HG02870 (cell line): ENCODE results near the gene ACTG1.

Experiments
- ATAC-seq: cut with Tn5 transposase; IDR thresholded peaks from one replicate; pipeline ENCODE4 v1.9.1; 2021; ENCODE audit warnings: mild to moderate bottlenecking, moderate library complexity; ENCODE audit not compliant: unreplicated experiment

The ACTG1 gene

DNA sequence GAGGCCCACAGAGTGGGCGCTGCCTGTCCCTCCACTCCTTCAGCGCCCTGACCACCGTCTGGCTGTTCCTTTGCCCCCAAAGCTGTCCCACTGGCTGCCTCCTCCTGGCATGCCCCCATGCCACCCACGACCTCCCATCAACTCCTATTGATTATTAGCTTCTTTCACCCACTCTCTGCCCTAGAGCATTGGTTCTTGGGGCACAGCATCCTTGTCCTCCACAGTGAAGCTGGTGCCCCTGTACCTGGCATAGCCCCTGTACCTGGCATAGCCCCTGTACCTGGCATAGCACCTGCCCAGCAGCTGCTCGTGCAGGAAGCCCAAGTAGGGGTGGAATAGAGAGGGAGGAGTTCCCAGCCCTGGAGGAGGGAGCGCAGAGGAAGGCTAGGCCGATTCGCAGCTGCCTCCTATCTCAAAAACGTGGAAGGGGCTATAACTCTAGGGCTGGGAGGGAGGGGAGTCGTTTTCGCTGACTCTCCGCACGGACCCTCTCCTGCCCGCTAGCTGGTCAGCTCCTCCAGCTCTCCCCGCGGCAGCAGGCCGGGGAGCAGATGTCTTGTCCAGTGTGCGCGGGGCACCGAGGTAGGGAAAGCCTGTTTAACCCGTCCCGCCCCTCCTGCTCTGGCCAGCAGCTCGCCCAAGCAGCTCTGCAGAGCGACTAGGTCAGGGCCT lies 5.7 kb upstream of the ACTG1 start:
- ATAC-seq = no peak

DNA sequence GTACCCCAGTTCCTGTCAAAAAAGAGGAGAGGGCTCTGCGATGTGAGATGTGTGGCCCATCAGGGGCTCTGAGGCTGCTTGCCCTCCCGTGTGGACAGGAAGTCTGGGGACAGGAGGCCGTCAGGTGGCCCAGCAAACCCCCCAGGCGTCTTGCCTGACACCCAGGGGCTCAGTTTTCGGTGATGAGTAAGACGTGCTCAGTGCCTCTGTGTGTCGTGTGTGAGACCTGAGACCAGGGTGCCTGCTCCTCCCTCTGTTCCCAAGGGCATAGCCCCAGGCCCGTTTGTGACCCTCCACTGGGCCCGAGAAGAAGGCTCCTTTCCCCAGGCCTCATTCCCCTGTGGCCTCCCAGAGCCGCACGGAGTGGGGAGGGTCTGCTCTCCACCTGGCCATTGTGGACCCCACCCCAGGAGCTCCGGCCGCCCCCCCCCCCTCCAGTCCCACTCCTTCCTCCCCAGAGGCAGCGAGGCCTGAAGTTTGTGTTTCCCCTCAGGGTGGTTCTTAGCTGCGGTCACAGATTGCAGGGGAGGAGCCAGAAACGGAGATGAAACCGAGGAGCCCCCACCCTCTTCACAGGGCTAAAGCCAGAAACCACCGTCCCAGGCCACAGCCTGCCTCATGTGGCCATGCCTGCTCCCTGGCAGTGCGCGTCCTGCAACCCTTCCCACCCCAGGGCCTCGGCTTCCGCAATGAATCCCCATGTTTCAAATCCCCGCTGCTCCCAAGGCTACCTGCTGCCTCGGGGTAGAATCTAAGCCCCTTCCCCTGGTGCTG lies 4.9 kb upstream of the ACTG1 start:
- ATAC-seq = peak; percentile 26

- ATAC-seq = no peak
Observed at GRCh38 chr17:81517009-81517338, 4.4 kb upstream of the ACTG1 start.

DNA sequence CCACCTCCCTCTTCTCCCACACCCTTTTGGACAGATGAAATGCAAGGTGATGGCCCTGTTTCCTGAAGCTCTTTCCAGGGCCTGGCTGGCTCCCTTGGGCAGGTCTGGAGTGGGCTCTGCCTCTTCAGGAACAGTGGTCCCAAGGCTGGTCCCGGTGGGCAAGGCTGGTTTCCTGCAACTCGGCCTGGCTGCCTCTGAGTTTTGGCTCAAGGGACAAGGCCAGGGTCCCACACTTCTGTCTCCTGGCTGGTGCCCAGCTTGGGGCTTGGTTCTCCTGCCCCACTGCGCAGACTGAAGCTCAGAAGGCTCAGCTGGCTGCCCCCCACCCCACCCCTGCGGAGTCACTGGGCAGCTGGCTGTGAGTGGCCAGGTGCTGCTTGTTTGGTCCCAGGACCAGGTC lies 3.8 kb upstream of the ACTG1 start:
- ATAC-seq = no peak

DNA sequence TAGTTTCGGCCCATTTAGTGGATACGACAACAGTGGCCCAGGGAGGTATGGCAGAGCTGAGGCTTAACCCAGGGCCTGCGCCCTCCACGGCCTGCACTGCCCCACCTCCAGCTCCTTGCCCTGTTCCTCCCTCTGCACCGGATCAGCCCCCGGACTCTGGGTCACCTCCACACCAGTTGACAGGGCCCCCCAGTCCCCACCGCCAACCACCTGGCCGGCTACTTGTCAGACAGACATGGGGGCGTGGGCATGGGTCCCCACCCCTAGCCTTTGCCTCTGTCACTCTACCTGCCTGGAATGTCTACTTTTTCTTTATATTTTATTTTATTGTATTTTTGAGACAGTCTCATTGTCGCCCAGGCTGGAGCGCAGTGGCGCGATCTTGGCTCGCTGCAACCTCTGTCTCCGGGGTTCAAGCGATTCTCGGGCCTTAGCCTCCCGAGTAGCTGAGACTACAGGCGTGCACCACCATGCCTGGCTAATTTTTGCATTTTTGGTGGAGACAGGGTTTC lies 3.0 kb upstream of the ACTG1 start:
- ATAC-seq = no peak

GRCh38 chr17:81514739-81515529 lies 2.3 kb upstream of the ACTG1 start:
- no peak for ATAC-seq

DNA sequence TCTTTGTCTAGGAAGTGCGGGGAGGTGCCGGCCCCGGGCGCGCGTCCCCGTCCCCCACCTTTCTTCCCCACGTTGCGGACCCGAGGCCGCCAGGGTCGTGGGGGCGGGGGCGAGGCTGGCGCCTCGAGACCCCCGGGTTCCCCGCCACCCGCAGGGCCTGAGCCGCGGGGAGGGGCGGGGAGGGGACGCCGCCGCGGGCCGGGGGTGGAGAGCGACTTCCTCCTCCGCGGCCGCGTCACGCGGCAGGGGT lies 1.8 kb upstream of the ACTG1 start:
- no peak for ATAC-seq

GRCh38 chr17:81513753-81514488 lies 1.3 kb upstream of the ACTG1 start:
- ATAC-seq = no peak

- ATAC-seq = no peak
Observed at GRCh38 chr17:81513372-81513752, 763 bp upstream of the ACTG1 start.

- ATAC-seq = no peak
Observed at GRCh38 chr17:81511804-81512561, 616 bp downstream of the ACTG1 start.

DNA sequence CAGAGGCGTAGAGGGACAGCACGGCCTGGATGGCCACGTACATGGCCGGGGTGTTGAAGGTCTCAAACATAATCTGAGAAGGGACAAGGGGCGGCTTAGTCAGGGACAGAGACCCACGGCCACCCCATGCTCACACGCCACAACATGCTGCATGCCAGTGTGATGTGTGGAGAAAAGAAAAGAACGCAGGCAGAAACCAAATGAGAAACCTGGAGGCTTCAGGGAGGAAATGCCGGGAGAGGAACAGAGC lies 1.1 kb downstream of the ACTG1 start:
- no peak for ATAC-seq

GRCh38 chr17:81510785-81511553 lies 1.6 kb downstream of the ACTG1 start:
- no peak for ATAC-seq

DNA sequence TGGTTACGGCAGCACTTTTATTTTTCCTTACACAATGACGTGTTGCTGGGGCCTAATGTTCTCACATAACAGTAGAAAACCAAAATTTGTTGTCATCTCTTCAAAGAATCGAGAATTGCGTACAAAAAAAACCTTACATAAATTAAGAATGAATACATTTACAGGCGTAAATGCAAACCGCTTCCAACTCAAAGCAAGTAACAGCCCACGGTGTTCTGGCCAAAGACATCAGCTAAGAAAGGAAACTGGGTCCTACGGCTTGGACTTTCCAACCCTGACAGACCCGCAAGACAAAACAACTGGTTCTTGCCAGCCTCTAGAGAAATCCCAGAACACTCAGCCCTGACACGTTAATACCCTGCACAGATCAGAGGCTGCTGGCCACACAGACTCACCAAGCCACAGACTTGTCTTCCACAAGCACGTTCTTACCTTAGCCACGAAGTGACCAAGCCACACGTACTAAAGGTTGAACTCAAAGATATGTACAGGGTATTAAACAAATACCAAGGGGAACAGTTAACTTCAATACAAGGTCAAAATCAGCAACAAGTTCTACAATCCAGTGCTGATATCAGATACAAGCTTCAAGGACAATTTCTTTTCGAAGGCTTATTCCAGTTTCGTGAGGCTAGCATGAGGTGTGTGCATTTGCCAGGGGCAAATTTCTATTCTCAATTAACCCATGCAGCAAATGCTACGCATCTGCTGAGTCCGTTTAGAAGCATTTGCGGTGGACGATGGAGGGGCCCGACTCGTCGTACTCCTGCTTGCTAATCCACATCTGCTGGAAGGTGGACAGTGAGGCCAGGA lies 2.4 kb downstream of the ACTG1 start:
- ATAC-seq = no peak

GRCh38 chr17:81509207-81509971 lies 3.2 kb downstream of the ACTG1 start:
- no peak for ATAC-seq

- no peak for ATAC-seq
Observed at GRCh38 chr17:81508639-81509206, 3.9 kb downstream of the ACTG1 start.

- ATAC-seq = no peak
Observed at GRCh38 chr17:81503619-81504018, 9.0 kb downstream of the ACTG1 start.

GRCh38 chr17:81502471-81503017 lies 10.1 kb downstream of the ACTG1 start:
- no peak for ATAC-seq

- ATAC-seq = no peak
Observed at GRCh38 chr17:81500047-81500446, 12.6 kb downstream of the ACTG1 start.
